OCI-M1 (cell line): Measurements from ENCODE around the gene EEF1G.
"Not testable (repeated sequence)": the region's sequence is repeated elsewhere in the genome, so short reads cannot be mapped to it uniquely, and the experiment has no call there.

Source experiments
- DNase-seq: peaks from one replicate; lab custom pipeline; 2025; lab: John Stamatoyannopoulos, UW

Gene EEF1G, protein sequence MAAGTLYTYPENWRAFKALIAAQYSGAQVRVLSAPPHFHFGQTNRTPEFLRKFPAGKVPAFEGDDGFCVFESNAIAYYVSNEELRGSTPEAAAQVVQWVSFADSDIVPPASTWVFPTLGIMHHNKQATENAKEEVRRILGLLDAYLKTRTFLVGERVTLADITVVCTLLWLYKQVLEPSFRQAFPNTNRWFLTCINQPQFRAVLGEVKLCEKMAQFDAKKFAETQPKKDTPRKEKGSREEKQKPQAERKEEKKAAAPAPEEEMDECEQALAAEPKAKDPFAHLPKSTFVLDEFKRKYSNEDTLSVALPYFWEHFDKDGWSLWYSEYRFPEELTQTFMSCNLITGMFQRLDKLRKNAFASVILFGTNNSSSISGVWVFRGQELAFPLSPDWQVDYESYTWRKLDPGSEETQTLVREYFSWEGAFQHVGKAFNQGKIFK

DNA sequence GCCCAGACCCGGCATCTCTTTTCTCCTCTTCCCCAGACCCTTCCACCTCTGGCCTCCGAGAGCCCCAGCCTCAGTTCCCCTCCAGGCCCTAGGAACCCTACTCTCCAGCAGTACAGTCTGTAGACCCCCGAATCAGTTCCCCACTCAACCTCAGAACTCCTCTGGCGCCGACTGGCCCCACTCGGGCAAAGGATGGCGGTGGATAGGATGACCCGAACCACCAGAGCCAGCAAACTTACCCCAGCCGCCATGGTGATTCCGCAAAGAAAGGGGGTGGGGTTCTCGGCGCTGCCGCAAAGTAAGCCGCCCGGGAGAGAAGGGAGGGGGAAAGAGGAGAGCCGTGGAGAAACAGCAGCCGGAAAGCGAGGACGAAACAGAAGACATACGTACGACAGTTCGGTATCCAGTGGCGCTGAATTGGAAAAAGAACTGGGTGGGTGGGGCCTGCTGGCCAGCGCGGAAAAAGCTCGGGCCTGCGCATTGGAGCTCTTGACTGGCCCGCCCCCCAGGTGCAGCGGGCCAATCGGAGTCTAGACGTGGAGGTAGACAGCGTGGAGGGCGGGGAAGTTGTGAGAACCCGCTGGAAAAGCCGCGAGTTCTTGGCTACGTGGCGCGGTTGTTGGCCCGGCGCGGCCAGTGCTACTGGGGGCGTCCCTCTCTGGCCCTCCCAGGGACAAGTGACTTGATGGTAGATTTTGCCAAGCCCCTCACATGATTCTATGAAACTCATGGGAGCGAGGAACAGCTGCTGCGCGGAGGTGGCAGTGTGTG is at the start of gene EEF1G:
TSS of gene EEF1G (minus strand) at position 300 of the 771 bp plus-strand sequence. CDS start at position 251, 49 bp downstream.
- DNase-seq = peak; percentile 99

DNA sequence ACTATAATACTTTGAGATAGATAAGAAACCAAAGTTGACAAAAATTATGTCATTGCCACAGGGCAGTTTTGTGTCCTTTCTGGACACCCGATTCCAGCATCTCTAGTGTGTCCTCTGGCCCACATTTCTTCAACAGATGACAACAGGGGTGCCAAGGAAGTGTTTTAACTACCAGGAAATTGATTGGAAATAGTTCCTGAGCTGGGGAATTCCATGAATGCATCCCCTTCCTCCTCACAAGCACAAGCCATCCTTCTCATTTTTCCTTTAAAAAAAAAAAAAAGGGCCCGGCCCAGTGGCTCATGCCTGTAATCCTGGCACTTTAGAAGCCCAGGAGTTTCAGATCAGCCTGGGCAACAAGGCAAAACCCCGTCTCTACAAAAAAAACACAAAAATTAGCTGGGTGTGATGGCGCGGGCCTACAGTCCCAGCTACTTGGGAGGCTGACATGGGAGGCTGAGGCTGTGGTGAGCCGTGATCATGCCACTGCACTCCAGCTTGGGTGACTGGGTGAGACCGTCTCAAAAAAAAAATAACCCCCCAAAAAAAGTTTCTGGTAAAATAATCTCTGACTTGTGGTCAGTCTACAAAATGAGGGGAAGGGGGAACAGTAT is 48.9 kb upstream of the EEF1G start:
- no peak for DNase-seq

DNA sequence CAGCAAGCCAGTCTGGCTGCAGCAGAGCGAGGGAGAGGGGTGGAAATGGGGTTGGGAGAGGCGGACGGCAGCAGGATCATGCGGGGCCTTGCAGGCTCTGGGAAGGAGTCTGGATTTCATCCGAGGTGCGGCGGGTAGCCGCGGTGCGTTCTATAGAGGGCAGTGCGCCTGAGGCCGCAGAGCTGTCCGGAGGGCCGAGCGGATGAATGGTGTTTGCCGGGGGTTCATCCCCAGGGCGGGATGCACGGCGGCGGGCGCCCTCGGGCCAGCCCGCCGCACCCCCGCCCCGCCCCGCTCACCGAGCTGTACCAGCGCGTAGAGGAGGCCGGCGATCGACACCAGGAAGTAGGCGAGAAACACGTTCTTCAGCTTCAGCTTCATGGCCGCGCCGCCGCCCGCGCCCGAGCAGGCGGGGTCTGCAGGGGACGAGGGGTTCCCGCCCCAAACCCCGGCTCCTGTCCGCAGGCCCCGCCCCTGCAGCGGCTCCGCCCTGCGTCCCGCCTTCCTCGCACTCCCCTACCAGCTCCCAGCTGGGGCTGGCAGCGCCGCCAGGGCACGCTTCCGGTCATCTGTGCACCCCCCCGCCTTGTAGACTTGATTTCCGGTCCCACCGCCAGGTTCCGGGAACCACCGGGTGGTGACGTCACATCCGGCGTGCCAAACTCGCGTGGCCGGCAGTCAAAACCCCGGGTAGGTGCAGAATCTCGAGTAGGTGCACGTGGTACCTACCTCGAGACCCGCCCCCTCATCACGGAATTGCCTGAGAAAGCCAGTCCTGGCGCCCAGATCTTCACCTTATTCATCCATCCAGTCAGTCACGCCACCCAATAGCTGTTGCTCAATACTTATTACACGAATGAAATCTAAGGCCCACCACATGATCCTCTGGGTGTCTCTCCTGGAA is 48.1 kb upstream of the EEF1G start, which contains the start of gene B3GAT3:
TSS of gene B3GAT3 (minus strand) at position 420 of the 904 bp plus-strand sequence. CDS start at position 381, 39 bp downstream.
- DNase-seq = peak; percentile 99

DNA sequence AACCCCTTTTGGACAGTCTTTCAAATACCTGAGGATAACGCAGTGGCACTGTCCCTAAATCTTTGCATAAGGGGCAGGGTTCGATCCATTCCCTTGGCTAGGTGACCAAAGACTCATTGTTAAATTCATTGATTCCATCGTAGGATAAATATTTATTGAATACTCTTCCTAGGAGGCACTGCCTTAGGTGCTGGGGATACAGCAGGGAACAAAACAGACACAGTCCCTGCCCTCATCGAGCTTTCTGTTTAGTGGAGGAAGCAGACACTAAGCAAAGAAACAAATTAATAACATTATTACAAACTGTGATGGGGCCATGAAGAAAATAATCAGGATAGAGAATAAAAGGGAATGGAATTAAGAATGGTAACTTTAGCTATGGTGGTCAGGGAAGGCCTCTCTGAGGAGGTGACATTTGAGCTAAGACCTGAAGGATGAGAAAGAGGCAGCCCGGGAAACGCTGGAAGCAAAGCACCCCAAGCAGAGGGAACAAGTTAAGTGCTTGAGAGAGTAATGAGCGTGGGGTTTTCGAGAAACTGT is 47.4 kb upstream of the EEF1G start:
- no peak for DNase-seq

DNA sequence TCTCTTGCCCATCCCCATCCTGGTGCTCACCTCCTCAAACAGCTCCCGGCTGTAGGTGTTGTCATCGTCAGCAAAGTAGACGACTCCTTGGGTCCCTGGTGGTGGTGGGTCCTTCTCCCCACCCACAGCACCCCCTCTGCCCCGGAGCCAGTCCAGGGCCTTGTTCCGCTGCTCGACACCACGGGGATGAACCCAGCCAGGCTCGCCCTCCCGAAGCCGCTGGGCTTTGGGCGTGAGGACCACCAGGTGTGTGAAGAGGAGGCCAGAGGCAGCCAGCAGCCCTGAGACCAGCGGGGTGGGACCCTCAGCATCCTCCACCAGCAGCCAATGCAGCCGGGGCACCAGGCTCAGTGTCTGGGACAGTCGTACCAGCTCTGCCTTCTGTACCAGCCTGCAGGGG is 43.3 kb upstream of the EEF1G start:
- not testable (repeated sequence) for DNase-seq

DNA sequence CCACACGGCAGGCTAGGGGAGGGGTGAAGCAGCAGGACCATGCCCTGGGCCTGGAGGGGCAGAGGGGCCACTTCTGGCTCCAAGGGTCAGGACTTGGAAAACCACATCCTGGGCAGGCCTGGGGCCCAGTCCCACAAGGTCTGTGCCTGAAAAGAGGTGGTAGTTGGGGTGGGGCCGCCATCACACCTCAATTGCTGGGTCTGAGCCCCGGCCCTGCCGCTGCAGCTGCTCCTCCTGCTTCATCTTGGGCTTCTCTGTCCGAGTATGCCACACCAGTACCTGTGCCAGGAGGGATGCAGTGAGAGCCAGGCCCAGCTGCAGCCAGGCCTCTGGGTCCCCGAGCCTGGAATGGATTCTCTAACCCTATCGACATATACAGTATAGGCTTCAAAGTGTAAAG is 41.8 kb upstream of the EEF1G start:
- DNase-seq = no peak

DNA sequence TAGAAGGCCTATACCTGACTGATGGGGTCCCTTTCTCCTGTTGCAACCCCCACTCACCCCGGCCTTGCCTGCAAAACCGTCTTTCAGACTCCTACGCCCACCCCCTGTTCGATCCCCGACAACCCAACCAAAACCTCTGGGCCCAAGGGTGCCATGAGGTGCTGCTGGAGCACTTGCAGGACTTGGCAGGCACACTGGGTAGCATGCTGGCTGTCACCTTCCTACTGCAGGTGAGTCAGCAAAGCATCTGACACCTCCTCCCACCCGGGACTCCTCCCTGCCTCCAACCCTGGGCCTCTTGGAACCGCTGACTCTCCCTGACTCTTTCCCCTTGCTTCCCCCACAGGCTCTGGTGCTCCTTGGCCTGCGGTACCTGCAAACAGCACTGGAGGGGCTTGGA is 40.6 kb upstream of the EEF1G start:
- no peak for DNase-seq

DNA sequence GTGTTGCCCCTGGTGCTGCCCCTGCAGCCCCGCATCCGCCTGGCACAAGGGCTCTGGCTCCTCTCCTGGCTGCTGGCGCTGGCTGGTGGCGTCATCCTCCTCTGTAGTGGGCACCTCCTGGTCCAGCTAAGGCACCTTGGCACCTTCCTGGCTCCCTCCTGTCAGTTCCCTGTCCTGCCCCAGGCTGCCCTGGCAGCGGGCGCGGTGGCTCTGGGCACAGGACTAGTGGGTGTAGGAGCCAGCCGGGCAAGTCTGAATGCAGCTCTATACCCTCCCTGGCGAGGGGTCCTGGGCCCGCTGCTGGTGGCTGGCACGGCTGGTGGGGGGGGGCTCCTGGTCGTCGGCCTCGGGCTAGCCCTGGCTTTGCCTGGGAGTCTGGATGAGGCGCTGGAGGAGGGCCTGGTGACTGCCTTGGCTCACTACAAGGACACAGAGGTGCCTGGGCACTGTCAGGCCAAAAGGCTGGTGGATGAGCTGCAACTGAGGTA is 39.6 kb upstream of the EEF1G start:
- no peak for DNase-seq

DNA sequence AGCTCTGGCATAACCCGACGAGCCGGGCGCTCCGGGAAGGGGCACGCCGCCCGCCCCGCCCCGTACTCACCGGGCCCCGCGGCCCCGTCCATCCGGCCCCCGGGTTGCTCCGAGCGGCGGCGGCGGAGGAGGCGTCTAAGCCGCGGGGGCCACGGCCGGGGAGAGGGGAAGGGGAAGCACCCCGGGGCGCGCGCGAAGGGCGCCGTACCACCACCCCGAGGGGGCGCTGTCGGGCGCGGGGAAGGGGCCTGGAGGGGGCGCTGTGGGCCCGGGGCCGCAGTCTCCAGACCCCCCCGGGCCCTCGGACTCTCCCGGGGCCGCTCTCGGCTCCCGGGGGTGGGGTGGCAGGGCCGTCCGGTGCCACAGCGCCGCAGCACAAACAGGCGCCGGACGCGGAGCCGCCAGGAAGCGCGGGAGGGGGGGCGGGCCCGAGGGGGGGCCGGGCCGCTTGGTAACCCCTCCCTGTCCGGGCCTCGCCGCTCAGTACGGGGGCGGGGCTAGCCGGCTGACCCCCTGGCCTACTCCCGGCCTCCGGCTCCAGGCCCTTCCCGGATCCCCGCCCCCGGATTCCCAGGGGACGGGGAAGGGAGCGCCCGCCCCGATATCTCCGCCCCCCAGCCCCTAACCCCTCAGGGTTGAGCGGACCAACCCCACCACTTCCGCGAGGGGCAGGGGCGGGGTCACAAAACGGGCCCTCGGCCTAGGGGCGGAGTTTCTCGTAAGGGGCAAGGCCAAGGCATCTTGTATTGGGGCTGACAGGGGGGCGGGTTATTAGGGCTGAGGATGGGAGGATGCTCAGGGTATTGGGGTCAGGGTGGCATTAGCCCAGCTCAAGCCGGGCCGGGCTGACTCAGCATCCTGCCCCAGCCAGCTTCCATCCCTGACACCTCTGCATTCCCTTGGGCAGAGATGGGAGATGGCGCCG is 38.9 kb upstream of the EEF1G start, which contains the start of the genes EML3 and ROM1:
TSS of gene EML3 (minus strand) at position 410 of the 925 bp plus-strand sequence. CDS start at position 92, 318 bp downstream.
TSS of gene ROM1 (plus strand) at position 892 of the 925 bp plus-strand sequence. CDS start at position 917, 25 bp downstream.
- DNase-seq = peak; percentile 89

DNA sequence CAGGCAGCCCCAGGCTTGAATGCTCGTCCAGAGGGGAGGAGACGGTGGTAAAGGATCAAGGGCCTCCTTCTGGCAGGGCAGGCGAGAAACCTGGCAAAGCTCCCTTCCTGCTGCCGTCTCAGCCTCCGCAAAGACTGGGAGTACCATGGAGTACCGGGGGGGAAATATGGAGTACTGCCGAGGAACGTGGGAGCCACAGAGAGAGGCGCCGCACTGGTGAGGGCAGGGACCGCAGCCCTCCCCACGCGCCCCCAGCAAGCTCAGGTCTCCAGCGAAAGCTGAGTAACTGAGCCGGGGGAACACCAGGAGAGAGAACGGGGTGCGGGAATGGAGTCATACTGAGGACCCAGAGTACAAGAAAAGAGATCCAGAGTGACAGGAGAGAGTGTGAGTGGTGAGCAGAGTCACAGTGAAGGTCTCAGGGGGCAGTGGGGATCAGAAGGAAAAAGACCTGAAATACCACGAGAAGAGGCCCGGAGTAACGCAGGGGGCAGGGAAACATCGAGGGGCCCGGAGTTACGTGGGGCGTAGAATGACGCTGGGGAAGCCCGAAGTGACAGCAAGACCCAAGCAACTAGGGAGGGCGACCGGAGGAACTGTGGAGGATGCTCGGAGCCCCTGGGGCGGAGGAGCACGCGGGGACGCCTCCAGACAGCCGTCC is 38.1 kb upstream of the EEF1G start:
- peak; percentile 71 for DNase-seq

DNA sequence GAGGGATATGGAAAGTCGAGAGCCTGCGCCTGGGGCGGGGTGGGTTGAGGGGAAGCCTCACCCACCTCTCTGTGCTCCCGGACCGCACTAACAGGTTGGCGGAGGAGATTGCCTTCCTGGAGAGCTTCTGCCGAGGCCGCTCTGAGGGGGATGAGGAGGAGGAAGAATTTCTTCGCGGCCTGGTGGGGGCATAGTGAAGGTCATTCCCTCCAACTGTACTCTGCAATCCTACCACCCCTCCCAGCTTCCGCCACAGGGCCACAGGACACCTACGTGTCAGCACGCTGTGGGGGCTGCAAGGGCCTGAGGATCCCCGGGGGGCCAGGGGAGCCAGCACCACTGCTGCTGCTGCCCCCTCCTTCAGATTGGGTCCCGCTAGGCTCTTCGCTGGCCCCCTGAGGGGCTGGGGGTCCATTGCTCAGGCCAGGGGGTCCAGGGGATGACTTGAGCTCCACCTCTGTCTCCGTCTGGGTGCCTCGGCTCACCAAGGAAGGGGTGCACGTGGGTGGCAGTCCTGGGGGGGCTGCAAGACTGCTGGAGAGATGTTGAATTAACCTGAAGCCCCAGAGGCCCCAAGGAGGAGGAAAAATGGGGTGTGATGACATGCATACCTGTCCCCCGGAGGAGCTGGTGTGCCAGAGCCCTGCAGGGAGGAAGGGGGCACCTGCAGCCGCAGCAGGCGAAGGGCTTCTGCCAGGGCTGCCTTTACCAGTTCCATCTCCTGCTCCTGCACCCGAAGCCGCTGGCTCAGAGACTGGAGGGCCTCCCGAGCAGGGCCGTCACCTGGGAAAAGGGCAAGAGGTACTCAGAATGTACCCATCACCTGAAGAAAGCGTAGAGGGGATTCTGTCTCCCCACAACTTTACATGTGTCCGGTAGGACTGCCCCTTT is 37.4 kb upstream of the EEF1G start:
- no peak for DNase-seq

DNA sequence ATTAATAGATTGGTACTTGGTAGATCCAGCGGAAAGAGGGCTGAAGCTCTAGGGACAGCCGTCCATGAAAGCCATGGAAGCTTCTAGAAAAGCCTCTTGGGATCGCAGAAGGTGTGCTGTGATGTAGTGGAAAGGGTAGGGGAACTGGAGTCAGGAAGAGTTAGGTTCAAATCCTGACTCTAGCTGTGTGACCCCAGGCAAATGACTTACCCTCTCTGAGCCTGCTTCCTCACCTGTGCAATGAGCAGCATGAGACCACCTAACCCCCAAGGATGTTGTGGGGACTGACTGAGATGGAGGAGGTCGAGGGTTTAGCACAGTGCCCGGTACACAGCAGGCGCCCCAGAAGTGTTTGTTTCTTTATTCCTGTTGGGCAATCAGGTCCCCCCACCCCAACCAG is 36.7 kb upstream of the EEF1G start:
- no peak for DNase-seq

DNA sequence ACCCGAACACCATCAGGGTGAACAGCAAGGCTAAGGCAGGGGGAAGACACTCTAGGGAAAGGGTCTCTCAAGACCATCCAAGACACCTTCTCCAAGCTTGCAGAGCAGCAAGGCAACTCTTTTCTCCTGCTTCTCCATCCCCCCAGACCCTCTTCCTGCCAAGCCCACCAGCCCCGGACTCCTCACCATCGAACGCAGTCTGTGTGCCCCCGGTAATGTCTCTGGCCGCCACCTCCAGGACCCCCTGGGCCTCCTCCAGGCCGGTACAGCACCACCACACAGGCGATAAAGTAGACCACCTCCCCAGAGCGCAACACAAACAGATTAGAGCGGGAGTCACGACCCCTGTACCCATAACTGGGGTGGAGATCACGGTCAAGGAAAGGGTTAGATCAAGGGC is 35.1 kb upstream of the EEF1G start:
- no peak for DNase-seq

DNA sequence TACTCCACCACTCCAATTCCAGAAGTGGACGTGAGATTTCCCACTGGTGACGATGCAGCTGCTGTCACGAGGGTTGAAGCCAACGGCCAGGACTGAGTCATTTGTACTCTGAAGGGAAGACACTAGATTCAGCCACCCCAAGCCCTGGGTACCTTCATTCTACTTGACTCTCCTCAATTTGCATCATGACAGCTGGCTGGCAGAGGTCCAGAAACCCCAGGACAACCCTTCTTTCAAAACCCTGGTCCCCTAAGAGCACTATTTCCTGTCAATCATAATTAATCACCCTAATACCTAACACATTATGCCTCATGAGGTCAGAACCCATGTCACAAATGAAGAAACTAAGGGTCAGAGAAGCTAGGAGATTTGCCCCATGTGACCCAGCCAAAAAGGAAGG is 34.0 kb upstream of the EEF1G start:
- no peak for DNase-seq

DNA sequence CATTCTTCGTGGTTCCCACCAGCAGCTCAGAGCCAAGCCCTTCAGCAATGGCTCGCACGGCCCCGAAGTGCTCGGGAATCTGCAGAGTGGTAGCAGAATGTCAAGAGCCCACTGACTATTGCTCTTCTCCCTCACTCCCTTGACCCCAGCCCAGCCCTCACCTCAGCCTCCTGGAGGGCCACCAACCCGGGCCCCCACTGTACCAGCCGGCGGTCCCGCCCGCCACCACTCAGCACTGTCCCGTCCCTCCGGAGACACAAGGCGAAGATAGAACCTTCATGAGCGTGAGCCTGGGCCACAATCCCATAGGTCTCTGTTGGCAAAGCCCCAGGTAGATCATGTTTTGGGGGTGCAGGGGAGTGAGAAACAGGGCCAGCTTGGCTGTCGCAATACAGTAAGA is 32.2 kb upstream of the EEF1G start:
- no peak for DNase-seq

DNA sequence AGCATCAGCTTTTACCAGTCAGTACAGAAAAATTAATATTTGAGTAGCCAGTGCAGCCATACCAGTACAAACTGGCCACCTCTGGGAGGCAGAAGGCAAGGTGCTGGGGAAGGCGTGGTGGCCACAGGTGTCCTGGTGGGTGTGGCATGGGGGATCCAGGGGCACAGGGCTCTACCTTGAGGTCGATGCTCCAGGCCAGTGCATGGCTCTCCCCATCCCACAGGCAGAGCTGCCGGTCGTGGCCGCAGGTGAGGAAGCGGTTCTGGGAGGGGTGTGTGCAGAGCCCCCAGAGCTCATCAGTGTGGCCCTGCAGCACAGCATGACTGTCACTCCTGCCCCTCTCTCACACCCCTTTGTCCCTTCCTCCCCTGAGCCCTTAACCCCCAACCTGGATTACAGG is 31.8 kb upstream of the EEF1G start:
- DNase-seq = no peak

DNA sequence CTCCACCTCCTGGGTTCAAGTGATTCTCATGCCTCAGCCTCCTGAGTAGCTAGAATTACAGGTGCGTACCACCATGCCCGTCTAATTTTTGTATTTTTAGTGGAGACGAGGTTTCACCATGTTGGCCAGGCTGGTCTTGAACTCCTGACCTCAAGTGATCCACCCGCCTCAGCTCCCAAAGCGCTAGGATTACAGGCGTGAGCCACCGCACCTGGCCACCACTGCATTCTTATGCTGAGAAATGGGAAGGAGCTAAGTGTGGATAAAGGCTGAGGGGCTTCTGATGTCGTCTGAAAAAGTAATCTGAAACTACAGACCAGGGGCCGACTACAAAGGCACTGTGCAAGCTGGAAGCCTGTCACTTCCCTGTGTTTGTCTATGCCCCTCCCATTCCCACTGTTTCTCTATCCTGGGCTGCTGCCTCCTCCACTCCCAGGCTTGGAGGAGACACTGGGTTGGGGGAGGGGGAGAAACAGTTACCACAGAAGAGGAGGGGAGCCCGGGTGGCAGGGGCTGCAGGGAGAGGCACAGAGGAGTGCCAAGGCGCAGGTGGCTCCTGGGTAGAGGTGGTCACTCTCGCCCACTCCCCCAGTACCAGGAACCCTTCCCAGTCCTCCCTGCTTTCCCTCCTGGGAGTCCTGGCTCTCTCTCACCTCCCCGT is 30.9 kb upstream of the EEF1G start:
- no peak for DNase-seq
